HG03521 (cell line): ENCODE results near the gene PMAIP1.
"Not testable (repeated sequence)": the region's sequence is repeated elsewhere in the genome, so short reads cannot be mapped to it uniquely, and the experiment has no call there.

Experiments
- ATAC-seq: cut with Tn5 transposase; IDR thresholded peaks from one replicate; pipeline ENCODE4 v1.9.1; 2021; ENCODE audit warnings: mild to moderate bottlenecking, moderate library complexity; ENCODE audit not compliant: unreplicated experiment

PMAIP1 gene

DNA sequence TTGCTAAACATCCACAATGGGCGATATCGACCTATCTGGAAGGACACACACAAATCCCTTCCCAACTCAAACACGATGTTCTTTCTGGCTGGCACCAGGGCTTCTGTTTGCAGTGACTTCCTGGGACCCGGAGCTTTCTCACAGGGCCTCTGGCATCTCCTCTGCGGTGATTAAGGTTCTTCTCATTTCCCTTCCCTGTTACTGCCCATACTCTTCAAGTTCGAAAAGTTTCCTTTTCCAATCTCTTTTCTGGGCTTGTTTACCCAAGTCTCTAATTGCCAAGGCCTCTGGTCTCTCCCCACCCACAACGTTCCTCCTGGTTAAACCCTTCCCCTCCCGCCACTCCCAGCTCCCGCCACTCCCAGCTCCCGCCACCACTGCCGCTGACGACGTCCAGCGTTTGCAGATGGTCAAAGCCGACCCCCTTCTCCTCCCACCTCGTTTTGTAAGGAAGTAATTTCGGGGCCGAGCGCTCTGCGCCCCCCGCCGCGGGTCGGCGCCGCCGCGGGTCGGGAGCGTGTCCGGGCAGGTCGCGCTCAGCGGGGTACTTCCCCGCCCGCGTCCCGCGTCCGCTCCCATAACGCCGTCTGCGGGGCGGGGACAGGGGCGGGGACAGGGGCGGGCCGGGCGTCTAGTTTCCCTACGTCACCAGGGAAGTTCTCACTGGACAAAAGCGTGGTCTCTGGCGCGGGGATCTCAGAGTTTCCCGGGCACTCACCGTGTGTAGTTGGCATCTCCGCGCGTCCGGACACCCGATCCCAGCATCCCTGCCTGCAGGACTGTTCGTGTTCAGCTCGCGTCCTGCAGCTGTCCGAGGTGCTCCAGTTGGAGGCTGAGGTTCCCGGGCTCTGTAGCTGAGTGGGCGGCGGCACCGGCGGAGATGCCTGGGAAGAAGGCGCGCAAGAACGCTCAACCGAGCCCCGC lies at the start of gene PMAIP1:
Gene PMAIP1 (plus strand): TSS at position 699 of the 924 bp plus-strand sequence. CDS start 182 bp downstream, at position 881.
- ATAC-seq: peak; percentile 70

DNA sequence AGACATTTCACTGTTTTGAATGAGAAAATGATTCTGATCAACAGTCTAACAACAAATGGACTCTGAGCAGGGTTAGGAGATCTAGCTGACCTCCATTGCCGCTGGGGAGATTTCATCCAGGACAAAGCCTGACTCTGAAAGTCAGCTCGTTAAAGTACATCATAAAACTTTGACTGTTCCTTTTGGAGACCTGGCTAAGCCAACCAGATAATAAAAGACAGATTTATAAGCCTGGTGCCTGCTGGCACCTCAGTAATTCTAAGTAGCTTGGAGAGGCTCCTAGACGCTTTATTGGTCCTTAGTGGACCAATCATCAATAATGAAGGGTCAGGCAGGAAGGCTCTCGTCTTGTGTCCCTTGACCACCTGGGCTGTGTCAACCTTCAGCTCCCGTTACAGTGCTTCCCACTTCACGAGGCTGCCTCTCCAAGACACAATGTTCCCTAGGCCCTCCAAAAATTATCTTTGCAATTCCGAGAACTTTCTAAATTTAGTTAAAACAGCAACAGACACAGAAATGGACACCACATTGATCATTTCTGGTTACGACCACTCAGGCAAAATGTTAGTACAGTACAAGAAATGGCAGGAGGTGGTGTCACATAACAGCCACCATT lies 47.9 kb upstream of the PMAIP1 start:
- ATAC-seq: no peak

DNA sequence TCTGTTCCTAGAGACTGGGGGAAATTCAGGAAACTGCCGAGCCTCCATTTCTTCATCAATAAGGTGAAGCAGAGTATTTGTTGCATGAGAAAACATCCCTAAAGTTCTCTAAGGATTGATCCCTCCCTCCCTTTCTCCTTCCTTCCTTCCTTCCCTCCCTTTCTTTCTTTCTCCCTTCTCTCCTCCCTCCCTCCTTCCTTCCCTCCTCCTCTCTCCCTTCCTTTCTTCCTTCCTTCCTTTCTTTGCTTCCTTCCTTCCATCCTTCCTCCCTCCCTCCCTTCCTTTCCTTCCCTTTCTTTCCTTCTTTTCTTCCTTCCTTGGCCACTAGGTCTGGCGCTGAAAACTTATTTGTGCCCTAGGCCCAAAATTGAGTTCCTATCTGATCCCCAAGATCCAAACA lies 47.2 kb upstream of the PMAIP1 start:
- no peak for ATAC-seq

DNA sequence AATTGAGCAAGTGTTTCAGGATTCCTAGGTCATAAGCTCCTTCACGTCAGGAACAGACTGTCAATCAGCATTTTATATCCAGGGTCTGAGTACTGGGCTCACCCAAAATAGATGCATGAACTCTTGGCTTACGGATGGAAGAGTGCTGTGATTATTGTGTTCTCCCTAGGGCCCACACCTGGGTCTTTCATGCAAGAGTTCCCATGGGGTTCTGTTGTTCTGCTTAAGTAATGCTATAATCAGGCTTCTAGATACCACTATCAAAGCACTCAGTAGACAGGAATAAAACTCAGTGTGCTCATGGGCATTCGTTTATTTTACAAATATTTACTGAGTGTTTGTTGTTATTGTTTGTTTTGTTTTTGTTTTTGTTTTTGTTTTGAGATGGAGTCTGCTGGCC lies 46.4 kb upstream of the PMAIP1 start:
- ATAC-seq: no peak

DNA sequence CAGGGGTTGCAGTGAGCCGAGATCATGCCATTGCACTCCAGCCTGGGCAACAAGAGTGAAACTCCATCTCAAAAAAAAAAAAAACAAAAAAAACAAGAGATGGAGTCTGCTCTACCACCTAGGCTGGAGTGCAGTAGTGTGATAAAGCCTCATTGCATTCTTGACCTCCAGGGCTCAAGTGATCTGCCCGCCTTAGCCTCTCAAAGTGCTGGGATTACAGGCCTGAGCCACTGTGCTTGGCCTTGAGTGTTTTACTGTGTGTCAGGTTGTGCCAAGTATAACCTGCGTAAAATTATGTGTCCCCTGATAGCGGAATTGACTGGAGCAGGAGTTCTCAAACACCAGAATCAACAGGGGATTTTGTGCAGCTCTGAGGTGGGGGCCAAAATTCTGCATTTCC lies 45.8 kb upstream of the PMAIP1 start:
- not testable (repeated sequence) for ATAC-seq

DNA sequence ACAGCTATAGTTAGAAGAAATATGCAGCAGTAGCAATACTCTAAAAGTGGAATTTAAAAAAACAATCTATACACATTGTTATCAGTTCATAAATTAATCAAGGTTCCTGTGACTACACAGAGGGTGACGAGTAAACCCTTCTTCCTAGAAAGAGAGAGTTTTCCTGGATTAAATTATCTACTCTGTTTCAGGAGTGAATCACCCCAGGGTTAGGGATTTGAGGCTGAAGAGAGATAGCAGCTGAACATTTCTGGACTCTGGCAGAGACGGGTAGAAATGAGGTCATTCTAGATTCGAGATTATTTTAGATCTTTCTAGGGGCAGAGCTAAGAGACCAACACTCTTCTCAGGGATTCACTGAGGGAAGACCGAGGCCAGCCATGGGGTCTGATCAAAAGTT lies 38.8 kb upstream of the PMAIP1 start:
- no peak for ATAC-seq

DNA sequence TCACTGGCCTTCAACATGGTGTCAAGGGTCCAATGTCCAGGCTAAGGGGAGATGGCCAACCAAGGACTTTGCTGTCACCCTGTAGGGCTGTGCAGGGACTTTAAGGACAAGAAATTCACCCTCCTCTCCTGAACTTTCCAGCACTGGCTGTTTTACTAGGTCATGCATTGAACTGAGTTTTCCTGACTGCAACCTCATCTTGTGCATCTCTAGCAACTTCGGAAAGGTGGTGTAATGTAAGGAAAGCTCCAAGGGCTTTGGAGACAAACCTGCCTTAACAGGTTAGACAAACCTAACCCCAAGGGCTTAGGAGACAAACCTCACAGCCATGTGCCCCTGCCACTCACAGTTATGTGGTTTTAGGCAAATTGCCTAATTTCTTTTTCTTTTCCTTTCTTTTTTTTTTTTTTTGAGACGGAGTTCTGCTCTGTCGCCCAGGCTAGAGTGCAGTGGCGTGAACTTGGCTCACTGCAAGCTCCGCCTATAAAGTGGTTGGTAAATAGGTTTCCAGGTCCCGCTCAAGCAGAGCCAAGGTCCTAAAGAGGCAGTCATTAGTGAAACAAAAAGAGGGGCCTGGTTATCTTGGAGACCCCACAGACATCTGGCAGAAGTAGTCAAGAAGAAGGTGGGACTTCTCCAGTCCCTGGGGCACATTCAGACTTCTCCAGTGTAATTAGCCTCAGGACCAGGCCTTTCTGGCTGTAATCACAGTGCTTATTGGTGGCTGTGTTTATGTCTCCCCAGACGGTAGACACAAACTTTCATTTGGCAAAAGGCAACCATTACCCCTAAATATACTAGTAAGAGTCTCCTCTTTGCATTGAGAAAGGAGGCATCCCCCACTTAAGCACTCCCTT lies 37.6 kb upstream of the PMAIP1 start:
- ATAC-seq: peak; percentile 69

DNA sequence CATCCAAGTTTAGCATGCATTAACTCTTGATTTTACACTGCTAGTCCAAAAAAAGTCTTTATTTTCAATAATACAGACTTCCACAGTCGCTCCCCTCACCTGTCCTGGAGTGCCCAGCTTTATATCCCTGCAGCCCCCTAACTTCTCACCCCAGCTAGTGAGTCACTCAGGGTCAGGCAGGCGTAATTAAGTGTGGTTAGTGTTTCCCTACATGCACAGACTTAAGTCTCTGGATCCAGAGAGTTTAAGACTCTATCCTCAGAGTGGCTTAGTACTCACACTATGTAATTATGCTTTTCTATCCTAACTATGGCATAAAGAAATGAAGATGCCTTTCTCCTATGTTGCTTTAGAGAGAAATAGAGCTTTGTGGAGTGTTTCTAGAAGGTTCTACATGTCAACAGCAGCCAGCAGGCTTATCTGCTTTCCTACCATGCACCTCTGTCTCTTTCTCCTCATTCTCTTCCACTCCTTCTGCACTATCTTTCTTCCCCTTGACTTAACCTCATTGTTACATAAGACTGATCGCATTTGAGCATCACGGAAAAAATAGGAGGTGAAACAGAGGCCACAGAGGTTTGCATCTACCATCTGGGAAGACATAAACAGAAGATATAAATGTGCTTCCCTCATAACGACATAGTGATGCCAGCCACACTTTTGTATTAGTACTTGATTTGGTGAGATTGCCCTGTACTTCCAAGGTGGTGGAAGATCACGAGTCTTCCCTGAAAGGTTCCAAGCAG lies 34.4 kb upstream of the PMAIP1 start:
- no peak for ATAC-seq

DNA sequence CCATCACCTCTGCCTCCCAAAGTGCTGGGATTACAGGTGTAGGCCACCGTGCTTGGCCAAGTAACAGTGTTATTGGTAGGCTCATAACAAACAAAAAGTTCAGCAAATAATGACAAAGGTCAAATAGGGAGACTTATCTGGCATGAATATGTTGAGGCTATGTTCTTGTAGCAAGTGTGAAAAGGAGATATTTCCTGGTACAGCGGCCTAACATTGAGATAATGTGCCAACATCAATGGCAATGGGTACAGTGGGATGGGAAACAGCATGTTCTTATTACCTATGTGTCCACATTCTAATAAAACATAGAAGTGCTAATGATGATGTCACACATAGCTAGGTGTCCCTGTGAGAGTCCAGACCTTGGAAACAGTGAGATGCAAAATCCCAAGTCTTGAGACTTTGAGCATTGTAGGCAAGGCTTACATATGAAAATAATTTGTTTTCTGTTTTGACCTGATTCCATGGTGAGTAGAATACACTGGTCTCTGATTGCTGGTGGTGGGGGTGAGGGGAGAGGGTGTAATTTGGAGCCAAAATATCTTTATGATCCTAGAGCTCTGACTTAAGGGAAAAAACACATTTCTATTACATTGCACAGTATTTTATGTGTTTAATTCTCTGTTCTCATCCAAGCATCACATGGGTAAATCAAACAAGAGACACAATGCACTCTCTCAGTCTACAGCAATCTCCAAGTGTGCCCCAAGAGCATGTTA lies 33.1 kb upstream of the PMAIP1 start:
- no peak for ATAC-seq

DNA sequence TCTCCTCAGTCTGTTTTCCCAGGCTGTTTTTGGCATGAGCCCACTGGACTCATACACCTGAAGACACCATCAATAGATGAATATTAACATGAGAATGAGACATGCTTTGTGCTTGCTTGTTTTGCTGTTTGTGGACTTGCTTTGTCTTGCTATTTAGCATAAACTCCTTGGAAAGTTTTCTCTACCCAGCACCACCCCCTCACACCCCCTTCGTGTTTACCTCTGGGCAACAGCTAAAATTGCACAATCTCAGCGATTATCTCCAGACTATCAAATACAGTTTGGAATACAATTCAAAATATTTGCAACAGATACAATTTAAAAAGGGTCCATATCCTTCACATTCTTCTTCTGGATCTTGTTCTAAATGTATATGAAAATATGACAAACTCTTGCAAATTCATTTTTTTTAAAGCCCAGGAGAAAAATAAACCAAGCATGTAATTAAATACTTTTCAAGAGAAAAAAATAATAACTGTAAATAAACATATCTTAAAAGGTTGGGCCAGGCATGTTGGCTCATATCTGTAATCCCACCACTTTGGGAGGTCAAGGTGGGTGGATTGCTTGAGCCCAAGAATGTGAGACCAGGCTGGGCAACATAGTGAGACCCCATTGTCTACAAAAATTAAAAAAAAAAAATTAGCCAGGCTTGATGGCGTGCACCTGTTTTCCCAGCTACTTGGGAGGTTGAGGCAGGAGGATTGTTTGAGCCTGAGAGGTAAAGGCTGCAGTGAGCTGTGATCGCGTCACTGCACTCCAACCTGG lies 32.3 kb upstream of the PMAIP1 start:
- no peak for ATAC-seq

DNA sequence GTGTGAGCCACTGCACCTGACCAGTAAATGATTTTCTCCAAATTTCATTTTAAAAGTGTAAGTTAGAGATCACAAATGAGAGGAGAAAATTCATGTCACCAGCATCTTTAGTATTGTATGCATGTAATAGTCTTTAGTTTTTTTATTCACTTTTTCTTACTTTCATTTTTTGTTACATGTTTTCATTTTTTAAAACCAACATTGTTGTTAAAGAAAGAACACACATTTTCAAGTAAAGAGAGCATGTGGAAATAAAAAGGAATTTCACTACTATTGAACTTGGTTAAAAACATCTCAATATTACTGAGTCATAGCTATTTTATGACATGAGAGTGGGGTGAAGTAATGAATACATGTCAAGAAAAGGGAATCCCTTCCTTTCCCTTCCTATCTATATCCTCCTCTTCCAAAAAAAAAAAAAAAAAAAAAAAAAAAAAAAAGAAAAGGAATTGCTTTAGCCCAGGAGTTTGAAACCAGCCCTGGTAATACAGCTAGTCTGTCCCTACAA lies 29.1 kb upstream of the PMAIP1 start:
- ATAC-seq: no peak

DNA sequence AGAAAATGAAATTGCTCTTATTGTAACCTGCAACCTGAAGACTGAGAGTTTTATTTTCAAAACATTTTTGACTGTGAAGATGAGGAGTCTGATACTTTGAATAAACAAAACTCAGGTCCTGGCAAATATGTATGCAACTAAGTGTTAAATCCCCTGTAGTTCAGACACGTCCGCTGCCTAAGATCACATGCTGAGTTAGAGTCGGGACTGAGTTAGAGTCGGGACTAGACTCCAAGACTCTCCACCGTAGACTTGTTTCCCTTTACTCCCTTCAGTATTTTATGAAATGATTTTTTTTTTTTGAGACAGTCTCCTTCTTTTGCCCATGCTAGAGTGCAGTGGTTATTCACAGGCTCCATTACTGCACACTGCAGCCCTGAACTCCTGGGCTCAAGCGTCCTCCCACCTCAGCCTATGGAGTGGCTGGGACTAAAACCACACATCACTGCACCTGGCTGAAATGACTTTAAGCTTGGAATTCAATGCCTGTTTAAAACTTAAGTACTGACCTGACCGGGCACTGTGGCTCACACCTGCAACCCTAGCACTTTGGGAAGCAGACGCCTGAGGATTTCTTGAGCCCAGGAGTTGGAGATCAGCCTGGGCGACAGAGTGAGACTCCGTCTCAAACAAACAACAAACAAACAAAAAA lies 28.0 kb upstream of the PMAIP1 start:
- no peak for ATAC-seq

DNA sequence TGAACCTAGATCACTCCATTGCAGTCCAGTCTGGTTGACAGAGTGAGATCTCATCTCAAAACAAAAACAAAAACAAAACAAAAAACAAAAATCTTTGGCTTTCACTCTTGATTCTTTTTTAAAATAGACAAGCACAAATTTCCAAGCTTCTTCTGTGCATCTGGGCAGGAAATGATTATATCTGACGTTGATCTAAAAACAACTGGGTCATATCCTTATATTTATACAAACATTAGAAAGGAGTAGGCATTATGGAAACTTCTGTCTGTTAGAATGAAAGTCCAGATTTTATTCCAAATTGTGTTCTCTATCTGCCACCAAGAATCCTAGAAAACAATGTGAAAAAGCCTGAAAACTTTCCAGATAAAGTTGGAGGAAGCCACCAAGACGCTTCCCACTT lies 26.2 kb upstream of the PMAIP1 start:
- ATAC-seq: no peak

DNA sequence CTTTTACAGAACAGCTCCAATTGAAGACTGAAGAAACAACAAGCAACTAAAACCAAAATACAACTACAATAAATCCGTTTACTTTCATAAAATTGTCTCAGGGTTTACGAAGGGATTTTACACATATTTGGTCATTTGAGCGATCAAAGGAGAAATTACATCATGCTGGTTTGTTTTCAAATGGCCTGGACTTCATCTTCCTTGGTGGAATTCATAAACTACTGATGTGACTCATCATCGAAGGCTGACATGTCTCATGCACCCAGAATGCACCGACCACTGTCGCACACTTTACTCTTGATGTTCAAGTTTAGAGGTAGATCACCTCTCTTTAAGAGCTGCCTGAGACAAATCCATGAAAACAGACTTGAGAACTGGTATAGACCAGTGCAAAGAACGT lies 25.6 kb upstream of the PMAIP1 start:
- ATAC-seq: no peak

DNA sequence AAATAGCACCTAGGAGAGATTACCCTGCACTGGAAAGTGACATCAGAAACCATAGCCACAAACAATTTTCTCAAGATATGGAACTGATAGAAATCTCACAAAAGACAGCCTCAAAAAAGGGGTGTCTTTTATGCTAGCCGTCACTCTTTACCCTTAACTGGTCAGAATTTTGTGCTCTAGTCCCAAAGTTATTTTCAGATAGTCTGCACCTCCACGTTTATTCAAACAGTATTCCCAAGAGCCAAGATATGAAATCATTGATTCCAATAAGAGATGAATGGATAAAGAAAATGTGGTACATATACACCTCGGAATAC lies 23.5 kb upstream of the PMAIP1 start:
- peak; percentile 65 for ATAC-seq

DNA sequence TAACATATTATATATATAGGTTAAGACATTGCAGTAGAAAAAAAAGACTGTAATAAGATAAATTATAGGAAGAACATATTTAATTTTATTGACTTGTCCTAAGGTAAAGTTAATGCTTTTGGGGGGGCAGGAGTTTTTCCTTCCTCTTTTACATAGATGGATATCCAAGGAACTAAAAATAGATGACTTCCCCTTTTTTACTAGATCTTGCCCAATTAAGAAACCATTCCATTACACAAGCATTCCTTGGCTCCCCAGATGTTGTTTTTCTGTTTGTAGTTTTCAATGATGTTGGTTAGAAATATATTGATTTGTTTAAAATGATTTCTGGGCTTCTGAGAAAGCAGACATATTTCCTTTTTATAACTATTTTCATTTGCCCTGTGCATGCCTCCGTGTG lies 22.4 kb upstream of the PMAIP1 start:
- no peak for ATAC-seq

DNA sequence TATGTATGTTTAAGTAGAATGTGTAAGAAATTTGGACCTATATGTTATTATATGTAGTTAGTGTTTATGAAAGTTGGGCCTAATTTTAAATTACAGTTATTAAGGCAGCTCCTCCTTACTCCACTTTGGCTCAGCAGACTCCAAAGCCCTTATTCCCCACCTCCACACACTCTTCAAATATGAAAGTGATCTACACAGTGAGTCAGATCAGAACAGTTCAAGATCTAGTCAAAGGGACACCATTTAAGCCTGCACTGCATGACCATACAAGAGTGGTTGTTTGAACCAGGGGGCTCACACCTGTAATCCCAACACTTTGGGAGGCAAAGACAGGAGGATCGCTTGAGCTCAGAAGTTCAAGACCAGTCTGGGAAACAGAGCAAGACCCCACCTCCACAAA lies 21.2 kb upstream of the PMAIP1 start:
- ATAC-seq: peak; percentile 44

DNA sequence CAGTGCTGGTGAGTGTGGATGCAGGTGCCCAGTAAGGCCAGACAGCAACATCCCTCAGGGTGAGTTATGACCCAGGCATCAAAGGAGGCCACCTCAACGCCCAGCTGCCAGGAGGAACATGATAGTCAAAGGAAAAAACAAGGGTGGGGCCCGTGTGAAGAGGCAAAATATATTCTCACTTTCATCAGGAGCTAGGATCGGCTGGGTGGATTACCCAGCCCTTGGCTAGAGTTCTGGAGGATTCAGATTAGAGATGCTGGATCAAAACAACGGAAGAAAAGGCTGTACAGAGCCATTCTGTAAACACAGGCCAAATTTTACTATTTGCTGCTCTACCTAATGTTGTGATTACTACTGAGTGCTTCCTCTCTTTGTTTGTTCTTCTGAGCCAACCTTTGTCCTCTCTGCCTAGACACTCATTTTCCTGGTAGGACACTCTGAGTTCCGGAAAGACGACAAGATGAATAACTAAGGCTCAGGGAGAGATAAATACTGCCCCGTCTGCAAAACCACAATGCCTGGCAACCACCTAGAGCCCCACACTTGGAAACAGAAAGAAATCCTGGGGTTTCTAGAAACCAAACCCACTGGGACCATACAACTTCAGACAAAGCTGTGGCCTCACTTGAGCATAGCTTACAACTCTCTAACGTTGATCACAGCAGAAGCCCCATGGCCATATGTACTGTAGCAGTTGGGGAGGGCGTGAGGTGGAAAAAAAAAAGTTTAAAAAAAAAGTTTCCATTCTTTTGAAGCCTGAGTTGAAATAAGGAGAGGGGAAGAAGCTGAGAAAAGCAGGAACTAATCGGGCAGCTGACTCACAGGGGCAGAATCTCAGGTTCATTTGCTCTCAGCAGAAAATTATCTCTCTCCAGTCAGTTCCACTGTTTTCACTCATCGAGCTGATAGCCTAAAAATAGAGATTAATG lies 17.8 kb upstream of the PMAIP1 start:
- no peak for ATAC-seq
